SIG-M5 (cell line): ENCODE results near the gene OBSL1.
A peak's percentile ranks its signal among the peaks of the same experiment; 100 is the strongest.

Experiments used
- DNase-seq: peaks from one replicate; lab custom pipeline; 2025; lab: John Stamatoyannopoulos, UW

OBSL1 gene

DNA sequence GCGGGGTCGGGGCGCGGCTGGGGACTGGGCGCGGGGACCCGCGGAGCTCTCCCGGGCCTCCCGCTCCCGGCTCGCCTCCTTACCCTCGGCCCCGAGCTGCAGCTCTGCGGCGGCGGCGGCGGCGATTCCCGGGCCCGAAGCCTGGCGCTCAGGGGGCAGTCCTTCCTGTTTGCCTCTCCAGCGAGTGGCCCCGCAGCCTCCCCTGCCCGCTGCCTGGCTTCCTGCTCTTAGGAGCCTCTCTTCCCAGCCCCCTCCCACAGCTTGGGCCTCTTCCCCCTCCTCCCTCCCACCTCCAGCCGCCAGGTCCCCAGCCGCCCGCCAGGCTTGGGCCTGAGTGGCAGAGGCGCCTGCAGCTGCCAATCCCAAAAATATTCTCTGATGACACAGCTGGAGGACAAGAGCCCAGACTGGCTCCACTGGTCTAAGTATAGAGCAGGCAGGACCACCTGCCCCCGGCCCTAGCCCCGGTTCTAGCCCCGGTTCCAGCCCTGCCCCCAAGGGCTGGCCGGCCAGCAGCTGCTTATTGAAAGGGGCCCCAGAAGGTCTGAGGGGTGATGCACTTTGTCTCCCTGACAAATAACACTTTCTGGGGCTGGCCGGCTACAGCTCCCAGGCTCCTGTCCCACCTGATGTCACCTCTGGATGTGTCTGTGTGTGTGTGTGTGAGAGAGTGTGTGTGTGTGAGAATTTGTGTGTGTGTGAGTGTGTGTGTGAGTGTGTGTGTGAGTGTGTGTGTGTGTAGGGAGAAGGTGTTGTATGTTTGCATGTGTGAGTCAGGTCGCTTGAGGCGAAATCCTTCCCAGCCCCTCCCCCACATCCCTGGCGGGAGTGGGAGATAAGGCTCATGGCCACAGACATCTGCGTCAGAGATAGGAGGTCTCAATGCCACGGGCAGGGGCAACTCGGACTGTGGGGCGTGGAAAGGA is at the start of gene OBSL1:
Gene OBSL1, minus strand, starts transcription at position 229 of the 926 bp plus-strand sequence. CDS start 307 bp downstream, outside the sequence.
- DNase-seq = no peak

GRCh38 chr2:219620546-219620945 is 49.2 kb upstream of the OBSL1 start:
- no peak for DNase-seq

DNA sequence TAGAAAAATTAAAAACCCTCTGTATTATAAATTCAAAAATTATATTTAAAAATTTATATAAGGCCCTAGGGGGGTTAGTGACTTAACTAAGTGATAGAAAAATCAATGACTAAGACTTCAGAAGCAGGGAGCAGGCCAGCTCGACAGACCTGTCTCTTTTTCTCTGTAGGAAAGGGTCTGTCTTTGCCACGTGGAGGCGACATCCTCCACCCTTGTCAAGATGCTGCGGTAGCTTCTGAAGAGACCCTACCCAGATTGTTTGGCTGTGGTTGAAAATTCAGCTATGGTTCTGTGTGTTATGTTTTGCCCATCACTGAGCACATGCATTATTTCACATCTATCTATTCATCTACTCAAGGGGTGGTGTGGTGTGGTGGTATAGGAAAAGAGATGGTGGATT is 47.9 kb upstream of the OBSL1 start:
- no peak for DNase-seq

GRCh38 chr2:219618733-219619122 is 47.4 kb upstream of the OBSL1 start:
- no peak for DNase-seq

DNA sequence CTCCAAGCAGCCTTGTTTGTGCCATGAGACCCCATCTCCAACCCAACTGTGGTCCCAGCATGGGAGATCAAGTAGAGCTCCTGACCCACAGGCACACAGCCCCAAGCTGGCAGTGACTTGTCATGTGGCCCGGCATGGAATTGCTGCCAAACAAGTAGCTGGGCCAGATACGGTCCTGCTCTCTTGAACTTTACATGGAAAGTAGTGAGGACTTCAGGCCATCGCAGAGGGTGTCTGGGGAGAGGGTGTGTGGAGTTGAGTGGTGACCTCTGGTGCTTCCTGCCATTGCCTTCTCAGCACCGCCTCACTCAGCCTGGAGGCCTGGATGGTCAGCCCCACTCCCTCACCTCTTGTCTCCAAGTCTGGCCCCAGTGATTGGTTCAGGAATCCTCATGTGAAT is 45.2 kb upstream of the OBSL1 start:
- no peak for DNase-seq

DNA sequence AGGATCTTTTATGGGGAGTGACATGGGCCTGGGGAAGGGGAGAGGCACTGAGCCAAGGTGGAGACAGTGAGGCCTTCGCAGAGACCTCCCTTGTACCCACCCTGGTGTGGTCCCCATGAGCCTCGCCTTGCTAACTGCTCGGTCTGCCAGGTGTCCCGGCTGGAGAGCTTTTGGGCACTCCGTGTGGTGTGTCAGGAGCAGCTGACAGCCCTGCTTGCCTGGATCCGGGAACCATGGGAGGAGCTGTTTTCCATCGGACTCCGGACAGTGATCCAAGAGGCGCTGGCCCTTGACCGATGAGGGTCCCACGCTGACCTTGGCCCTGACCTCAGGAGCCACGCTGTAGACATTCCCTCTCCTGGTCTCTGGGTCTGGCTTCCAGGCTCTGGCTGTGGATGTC is 44.6 kb upstream of the OBSL1 start:
- DNase-seq = no peak

DNA sequence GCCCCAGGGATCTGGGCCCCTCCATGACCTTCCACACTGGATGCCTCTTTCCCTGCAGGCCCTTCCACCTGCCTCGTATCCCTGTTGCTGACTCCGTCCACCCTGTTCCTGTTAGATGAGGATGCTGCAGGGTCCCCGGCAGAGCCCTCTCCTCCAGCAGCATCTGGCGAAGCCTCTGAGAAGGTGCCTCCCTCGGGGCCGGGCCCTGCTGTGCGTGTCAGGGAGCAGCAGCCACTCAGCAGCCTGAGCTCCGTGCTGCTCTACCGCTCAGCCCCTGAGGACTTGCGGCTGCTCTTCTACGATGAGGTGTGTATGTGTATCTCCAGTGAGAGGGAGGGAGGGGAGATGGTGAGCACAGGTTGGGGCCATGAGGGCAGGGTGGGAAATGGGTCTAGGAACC is 43.7 kb upstream of the OBSL1 start:
- no peak for DNase-seq

DNA sequence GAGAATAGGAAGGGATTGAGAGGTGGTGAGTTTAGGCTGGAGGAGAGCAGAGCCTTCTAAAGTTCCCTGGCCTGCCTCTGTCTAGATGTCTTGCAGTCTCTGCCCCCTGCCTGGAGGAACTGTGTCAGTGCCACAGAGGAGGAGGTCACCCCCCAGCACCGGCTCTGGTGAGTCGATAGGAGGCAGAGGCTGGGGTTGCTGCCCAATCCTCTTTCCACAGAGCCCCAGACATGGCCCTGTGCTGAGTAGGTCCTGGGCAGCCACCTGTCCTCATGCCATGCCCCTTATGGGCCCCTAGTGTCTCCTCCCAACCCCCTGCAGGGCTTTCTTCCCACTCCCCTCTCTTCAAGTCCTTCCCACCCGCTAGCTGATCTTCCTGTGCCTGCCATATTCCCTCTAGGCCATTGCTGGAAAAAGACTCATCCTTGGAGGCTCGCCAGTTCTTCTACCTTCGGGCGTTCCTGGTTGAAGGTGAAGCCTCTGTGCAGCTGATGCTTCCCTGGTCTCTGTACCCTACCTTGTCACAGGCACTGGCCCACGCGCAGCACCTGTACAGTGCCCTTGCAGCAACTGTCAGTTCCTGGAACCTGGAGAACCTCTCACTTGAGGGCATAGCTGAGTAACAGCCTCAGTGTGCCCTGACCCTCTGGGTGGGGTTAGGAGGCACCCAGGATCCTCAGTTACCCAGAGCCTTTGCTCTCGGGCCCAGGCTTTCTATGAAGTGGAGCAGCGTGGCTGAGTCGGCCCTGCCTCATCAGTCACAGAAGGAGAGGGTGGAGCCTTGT is 42.9 kb upstream of the OBSL1 start:
- DNase-seq = no peak

- DNase-seq = no peak
Measured at GRCh38 chr2:219613461-219614070, 42.2 kb upstream of the OBSL1 start.

DNA sequence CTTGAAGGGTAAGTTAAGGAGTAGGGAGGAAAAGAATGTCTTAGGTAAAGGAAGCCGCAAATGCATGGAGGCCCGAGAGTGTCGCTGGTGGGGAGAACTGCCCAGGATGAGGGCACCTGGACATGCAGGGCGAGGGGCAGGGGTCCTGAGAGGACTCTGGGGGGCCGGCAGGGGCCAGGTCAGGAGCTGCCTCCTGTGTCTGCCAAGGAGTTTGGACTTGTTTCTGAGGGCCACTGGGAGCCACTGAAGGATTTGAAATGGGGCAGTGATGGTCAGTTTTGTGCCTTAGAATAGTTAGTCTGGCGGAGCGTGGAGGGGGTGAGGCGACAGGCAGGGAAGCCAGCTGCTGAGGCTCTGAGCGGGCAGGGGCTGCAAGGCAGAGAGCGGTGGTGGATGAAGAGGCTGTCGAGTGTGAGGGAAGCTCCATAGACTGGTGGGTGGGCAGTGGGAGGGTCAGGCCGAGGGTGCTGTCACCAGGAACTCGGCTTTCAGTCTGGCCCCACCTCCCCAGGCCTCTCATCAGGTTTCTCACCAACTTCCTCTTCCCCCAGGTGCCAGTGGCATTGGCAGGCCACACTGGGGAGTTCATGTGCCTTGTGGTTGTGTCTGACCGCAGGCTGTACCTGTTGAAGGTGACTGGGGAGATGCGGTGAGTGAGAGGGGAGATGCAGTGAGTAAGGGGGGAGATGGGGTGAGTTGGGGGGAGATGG is 41.4 kb upstream of the OBSL1 start:
- no peak for DNase-seq

DNA sequence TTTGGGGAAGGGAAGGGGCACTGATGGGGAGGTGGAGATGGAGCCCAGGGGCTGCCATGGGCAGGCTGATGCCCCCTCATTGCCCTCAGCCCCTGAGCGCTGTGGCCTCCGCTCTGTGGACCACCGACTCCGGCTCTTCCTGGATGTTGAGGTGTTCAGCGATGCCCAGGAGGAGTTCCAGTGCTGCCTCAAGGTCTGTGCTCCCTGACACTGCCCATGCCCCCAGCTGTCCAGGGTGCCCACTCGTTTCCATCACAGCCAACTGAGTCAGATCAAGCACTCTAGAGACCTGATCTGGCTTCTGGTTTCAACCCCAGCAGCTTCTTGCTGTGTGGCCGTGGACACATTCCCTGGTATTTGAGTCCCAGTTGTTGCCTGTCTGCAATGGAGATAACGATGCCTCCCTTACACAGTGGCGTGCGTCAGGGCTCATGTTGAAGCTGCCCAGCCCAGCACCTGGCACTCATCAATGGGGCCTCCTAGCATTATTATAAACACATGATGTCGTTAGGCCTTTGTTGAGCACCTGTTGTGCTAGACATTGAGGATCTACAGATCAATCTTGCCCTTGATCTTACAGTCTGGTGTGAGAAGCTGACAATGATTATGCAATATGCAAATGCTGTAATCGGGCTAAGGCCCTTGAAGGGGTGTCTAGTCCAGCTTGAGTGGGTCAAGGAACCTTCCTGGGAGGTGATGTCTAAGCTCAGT is 40.7 kb upstream of the OBSL1 start:
- DNase-seq = no peak

DNA sequence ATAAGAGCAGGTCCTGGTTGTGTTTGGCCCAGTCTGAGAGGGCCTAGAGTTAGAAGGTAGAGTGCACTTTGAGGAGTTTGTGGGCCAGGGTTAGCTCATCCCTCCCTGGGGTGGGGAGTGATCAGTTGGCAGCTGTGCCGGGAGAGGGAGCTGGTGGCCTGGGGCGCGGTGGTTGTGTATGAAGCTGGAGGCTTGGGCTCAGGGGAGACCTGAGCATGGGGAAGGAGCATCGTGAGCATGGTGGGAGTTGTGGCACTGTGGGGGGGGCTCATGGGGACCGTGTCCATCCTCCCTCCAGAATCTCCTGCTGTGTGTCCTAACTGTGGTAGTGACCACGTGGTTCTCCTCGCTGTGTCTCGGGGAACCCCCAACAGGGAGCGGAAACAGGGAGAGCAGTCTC is 40.0 kb upstream of the OBSL1 start:
- no peak for DNase-seq

- DNase-seq = no peak
Measured at GRCh38 chr2:219609149-219609750, 37.9 kb upstream of the OBSL1 start.

GRCh38 chr2:219608399-219608964 is 37.1 kb upstream of the OBSL1 start:
- no peak for DNase-seq

GRCh38 chr2:219607931-219608330 is 36.6 kb upstream of the OBSL1 start:
- DNase-seq = no peak

DNA sequence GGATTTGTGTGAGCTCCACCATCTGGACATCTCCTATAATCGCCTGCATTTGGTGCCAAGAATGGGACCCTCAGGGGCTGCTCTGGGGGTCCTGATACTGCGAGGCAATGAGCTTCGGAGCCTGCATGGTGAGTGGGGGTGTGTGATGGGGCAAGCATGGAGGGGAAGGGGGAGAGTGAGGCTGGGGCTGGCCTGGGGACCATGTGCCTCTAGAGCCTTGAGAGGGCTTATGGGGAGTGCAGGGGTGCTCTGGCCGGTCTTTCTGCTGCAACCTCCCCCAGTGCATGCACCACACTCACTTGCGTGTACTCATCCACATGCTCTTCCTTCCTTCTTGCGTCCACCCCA is 34.2 kb upstream of the OBSL1 start:
- DNase-seq = no peak

DNA sequence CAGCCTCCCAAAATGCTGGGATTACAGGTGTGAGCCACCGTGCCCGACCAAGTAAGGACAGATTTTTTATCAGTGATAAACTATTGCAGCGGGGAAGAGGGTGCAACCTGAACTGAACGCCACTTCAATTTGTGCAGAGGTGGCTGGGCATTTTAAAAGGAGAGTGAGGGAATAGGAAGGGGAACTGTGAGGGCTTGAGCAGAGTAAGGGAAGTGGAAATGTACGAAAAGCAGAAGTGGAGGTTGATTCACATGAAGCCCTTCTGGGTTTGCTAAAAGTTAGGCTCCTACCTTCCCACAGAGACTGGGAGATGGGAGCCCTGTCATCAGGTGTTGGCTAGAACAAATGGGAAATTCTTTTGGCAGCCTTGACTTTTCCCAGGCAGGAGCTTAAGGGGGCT is 32.4 kb upstream of the OBSL1 start:
- DNase-seq = peak; percentile 51

GRCh38 chr2:219598308-219599078 is 27.2 kb upstream of the OBSL1 start:
- no peak for DNase-seq

- peak; percentile 31 for DNase-seq
Measured at GRCh38 chr2:219597552-219598307, 26.4 kb upstream of the OBSL1 start, which contains the start of gene STK11IP. Gene STK11IP, plus strand, starts transcription at chr2:219597857. Its CDS starts 263 bp downstream, at chr2:219598120.
